HTERT RPE-1 (cell line): Measurements from ENCODE around the gene LRRC25.

ENCODE experiments used
- in situ Hi-C: fragments of 300-500 bp; cut with MboI; formaldehyde crosslinking; loops from 4 replicates; pipeline ENCODE4 v1.14.3; 2020; ENCODE audit warnings: low sequenced_read_pairs

LRRC25 gene

GRCh38 chr19:18348171-18348570, 49.3 kb downstream of the LRRC25 start:
- in situ Hi-C loops = no loop called here

- in situ Hi-C loops = no loop called here
Measured at GRCh38 chr19:18346091-18346490, 51.3 kb downstream of the LRRC25 start.

GRCh38 chr19:18345296-18345695, 52.1 kb downstream of the LRRC25 start:
- in situ Hi-C loops = no loop called here

GRCh38 chr19:18344582-18344950, 52.9 kb downstream of the LRRC25 start:
- in situ Hi-C loops = no loop called here

GRCh38 chr19:18342090-18342632, 55.3 kb downstream of the LRRC25 start:
- in situ Hi-C loops = no loop called here
